GM21381 (cell line): Measurements from ENCODE around the gene TACR1.
A peak's percentile ranks its signal among the peaks of the same experiment; 100 is the strongest.
"Not testable (repeated sequence)": the region's sequence is repeated elsewhere in the genome, so short reads cannot be mapped to it uniquely, and the experiment has no call there.

ENCODE experiments used
- ATAC-seq: cut with Tn5 transposase; IDR thresholded peaks from one replicate; pipeline ENCODE4 v1.9.1; 2021; ENCODE audit warnings: mild to moderate bottlenecking, moderate library complexity; ENCODE audit not compliant: unreplicated experiment

TACR1 gene

GRCh38 chr2:75199428-75200011 lies at the start of gene TACR1:
Gene TACR1 (minus strand): TSS chr2:75199520. CDS start chr2:75198934, 586 bp downstream.
- ATAC-seq: peak; percentile 73

DNA sequence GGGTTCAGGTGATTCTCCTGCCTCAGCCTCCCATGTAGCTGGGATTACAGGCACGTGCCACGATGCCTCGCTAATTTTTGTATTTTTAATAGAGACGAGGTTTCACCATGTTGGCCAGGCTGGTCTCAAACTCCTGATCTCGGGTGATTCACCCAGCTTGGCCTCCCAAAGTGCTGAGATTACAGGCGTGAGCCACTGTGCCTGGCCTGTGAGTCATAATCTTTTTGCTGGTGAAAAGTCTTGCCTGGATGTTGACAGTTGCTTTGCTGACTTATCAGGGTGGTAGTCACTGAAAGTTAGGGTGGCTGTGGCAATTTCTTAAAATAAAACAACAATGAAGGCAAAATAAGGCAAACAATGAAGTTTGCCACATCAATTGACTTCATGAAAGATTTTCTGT lies 49.3 kb upstream of the TACR1 start:
- ATAC-seq: not testable (repeated sequence)

GRCh38 chr2:75246441-75247167 lies 47.3 kb upstream of the TACR1 start:
- no peak for ATAC-seq

- ATAC-seq: no peak
Measured at GRCh38 chr2:75243219-75243618, 43.9 kb upstream of the TACR1 start.

GRCh38 chr2:75241696-75242095 lies 42.4 kb upstream of the TACR1 start:
- ATAC-seq: no peak

DNA sequence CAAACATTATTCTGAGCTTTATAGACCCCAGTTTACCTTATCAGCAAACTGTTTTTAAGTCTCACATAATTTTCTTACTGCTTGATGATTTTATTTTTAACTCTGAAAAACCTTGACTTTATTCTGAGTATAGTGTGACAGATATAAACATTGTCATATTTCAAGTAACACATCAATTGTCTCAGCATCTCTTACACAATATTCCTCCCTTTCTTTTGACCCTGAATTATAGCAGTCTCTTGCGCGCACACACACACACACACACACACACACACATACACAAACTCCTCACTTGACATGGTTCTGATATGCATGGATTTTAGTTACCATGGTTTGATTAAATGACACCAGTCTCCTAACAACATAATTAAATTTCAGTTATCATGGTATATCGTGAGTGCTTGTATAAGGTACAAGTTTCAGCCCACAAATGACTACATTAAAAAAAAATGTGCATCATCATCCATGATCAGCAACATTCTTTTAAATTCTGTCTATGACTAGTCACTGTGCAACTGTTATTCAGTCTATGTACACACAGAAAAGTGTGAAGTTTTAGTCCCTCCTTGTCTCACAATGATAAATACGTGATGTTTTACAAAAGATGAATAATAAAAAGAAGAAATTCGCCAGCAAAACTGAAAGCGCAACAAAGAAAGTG lies 39.5 kb upstream of the TACR1 start:
- ATAC-seq: no peak

DNA sequence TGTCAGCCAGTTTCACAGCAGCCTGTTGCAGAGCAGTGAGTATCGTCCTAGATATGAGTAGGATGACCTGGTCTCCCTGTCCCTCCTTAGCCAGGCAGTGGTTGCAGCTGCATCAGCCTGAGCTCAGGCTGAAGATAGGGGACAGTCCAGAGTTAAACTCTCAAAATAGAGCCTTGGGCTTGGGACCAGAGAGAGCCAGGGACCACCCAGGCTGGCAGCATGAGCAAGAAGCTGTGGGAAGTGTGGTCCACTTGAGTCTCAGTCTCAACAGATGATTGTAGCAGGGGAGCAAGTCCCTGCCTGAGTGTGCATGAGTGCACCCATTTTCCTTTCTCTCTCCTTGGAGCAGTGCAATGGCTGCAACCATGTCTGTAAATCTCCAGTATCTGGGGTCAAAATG lies 38.0 kb upstream of the TACR1 start:
- no peak for ATAC-seq

DNA sequence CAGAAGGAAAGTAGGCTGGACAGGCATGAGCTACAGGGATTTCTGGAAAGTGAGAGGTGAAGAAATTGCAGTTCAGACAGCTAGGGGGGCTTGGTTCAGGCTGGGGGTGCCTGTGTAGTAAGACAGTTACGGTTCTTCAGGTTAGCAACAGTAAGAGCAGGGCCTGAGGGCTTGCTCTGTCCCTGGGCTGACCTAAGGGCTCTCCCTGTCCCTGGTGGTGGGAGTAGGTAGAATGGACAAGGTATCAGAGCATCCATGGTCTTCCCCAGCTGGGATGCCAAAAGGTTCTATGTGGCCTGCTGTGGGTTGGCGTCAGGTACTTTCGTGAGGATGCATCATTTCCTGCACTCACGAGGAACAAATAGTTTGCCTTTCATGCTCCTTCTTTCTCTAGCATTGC lies 34.6 kb upstream of the TACR1 start:
- ATAC-seq: no peak

GRCh38 chr2:75226617-75227016 lies 27.3 kb upstream of the TACR1 start:
- ATAC-seq: no peak

- no peak for ATAC-seq
Measured at GRCh38 chr2:75226099-75226498, 26.8 kb upstream of the TACR1 start.

DNA sequence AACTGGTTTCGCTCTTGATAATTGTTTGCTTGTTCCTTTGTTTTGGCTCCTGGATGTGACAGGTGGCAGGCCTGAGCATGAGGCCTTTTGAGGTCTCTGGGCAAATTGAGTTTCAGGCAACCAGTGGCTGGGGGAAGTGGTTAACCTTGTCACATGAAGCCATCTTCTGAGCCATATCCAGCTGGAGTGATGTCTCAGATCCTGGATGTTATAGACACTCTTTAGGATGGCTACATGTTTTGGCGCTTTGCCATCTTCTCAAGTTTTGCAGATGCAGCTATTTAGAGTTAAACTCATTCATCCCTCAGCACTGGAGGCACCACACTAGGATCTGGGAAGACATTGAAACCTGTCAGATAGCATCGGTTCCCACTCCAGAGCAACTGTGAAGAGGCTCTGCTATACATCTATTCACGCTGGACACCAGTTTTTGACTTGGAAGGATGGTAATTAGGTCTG lies 25.3 kb upstream of the TACR1 start:
- ATAC-seq: no peak

DNA sequence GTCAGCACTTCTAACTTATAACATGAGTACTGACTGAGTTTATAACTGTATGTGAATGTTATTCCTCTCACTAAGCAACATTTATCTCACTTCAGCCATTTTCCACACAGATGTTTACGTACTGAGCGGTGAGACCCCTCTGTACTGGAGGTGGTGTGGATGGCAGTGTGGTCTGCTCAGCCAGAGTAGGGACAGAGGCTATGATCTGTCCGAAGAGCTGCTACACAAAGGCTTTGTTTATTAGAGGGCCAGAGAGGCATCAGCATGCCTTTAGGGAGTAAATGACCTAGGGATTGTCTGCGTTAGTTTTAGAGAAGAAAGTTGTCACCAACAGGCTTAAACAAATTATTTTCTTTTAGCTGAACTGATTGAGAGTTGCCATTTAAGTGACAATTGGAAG lies 23.2 kb upstream of the TACR1 start:
- ATAC-seq: no peak

DNA sequence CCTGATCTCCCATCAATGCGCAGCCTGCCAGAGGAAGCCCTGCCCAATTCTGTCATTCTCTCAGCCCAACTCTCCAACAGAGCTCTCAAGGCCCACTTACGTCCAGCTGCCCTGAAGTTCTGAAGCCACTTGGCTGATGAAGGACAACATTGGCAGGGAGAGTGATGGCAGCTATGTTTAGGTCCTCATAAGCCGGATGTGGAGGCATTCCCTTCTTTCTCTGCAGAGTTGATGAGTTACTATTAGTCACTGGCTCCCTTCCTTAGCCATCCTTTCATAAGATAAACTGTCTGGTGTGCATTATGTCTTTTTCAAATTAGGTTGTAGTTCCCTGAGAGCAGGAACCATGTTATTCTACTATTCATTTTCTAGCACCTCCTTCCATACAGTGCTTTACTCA lies 22.5 kb upstream of the TACR1 start:
- ATAC-seq: no peak

DNA sequence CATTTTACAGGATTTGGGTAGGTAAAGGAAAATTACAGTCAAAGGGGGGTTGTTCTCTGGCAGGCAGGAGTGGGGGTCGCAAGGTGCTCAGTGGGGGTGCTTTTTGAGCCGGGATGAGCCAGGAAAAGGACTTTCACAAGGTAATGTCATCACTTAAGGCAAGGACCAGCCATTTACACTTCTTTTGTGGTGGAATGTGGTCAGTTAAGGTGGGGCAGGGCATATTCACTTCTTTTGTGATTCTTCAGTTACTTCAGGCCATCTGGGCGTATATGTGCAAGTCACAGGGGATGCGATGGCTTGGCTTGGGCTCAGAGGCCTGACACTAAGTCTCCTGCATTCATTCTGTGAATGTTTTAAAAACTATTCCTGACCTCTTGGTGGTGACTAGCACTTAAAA lies 19.9 kb upstream of the TACR1 start:
- not testable (repeated sequence) for ATAC-seq

- no peak for ATAC-seq
Measured at GRCh38 chr2:75211266-75211770, 12.0 kb upstream of the TACR1 start.

DNA sequence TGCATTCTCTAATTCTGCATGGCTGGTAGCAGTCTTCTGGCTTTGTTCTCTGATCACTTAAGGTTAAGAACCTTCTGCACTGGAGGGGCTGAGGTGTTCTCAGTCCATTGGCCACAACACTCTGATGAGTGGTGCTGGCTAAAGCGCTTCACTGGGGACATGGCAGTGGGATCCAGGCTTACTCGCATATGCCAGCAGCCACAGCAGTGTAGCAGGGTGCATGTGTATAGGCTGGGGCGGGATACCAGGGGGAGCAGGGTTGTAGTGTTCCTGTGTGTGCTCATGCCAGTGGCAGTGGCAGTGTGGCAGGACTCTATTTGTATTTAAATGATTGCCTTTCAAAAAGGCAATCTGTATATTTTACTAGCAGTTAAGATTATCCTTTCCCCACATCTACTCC lies 11.1 kb upstream of the TACR1 start:
- ATAC-seq: no peak

- no peak for ATAC-seq
Measured at GRCh38 chr2:75208738-75209137, 9.4 kb upstream of the TACR1 start.

GRCh38 chr2:75204833-75205232 lies 5.5 kb upstream of the TACR1 start:
- ATAC-seq: no peak

GRCh38 chr2:75202359-75202758 lies 3.0 kb upstream of the TACR1 start:
- ATAC-seq: no peak

- ATAC-seq: no peak
Measured at GRCh38 chr2:75200140-75201096, 1.1 kb upstream of the TACR1 start.
